ENCODE data around the gene CAD. TPM values are rescaled to one million over a fixed set of nuclear protein-coding genes. Genes with fewer than 3 reads are reported as not detected.
A peak's percentile ranks its signal among the peaks of the same experiment; 100 is the strongest.

The CAD gene
- total and polyA plus RNA-seq, 9 of the 15 experiments (the other 6 are each of a cell fraction or from before 2014, with no cell fraction given) = 7.5 to 126 (median 33.7) TPM

DNA sequence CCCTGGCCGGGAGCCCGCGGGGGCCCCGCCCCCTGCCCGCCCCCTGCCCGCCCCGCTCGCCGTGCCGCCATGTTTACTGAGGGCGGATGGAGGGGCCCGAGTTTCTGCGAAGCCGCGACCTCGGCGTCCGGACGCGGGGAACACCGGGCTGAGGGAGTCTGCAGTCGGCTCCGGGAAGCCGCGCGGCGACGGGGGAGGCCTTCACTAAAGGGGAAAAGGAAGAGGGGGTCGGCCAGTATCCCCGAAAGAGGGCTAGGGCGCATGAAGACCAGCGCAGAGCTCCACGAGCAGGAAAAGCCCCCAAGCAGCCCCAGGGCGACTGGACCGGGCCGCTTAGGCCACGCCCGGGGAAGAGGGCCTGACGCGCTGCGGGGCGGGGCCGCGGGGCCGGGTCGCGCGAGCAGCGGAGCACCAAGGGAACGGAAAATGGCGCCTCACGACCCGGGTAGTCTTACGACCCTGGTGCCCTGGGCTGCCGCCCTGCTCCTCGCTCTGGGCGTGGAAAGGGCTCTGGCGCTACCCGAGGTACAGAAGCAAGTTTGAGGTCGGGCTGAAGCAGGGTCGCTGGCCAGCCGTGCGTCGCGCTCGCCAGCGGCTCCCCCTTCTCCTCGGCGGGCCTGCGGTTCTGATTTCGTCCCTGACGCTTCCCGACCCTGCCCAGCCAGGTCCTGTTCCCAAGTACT lies 5.1 kb upstream of the CAD start, which contains the start of the genes ATRAID and SLC5A6 (continued):
- peak; percentile 80 for TF ChIP-seq CREM (IDR thresholded peaks at IDR 0.05; ENCODE audit: low read depth)
- no peak for TF ChIP-seq OTX1 (CRISPR knock-in tag; IDR thresholded peaks at IDR 0.05)
- peak; percentile 74 for TF ChIP-seq HCFC1 (IDR thresholded peaks at IDR 0.05; ENCODE audit: low read depth, low read length)
- peak; percentile 66 for TF ChIP-seq MYC (IDR thresholded peaks at IDR 0.05; ENCODE audit: low read depth, low read length)
- TF ChIP-seq MYC (CRISPR knock-in tag; IDR thresholded peaks at IDR 0.05; ENCODE audit: borderline replicate concordance, low read depth) = no peak
- peak; percentile 62 to 71 for TF ChIP-seq NRF1 (conservative IDR thresholded peaks at IDR 0.05 in 1 of 2, IDR thresholded peaks at IDR 0.05 in 1 of 2)
- peak; percentile 79 for TF ChIP-seq MBD2 (IDR thresholded peaks at IDR 0.05; ENCODE audit: borderline replicate concordance, low read depth)
- peak; percentile 64 for TF ChIP-seq PML (IDR thresholded peaks at IDR 0.05; ENCODE audit: low read length)
- 0 out of 2 replicates have a peak, but pooled peaks have one; percentile 61 for TF ChIP-seq CBFB (CRISPR knock-in tag; IDR thresholded peaks at IDR 0.05)
- TF ChIP-seq SMAD4 (CRISPR knock-in tag; conservative IDR thresholded peaks at IDR 0.05) = peak; percentile 57; the same call in 1 of the 2 replicates
- no peak for TF ChIP-seq FOS (IDR thresholded peaks at IDR 0.05; ENCODE audit: extremely low read depth, insufficient read length)
- TF ChIP-seq, protein P1, sequence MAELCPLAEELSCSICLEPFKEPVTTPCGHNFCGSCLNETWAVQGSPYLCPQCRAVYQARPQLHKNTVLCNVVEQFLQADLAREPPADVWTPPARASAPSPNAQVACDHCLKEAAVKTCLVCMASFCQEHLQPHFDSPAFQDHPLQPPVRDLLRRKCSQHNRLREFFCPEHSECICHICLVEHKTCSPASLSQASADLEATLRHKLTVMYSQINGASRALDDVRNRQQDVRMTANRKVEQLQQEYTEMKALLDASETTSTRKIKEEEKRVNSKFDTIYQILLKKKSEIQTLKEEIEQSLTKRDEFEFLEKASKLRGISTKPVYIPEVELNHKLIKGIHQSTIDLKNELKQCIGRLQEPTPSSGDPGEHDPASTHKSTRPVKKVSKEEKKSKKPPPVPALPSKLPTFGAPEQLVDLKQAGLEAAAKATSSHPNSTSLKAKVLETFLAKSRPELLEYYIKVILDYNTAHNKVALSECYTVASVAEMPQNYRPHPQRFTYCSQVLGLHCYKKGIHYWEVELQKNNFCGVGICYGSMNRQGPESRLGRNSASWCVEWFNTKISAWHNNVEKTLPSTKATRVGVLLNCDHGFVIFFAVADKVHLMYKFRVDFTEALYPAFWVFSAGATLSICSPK (IDR thresholded peaks at IDR 0.05; ENCODE audit: borderline replicate concordance) = no peak
- TF ChIP-seq, protein P2, sequence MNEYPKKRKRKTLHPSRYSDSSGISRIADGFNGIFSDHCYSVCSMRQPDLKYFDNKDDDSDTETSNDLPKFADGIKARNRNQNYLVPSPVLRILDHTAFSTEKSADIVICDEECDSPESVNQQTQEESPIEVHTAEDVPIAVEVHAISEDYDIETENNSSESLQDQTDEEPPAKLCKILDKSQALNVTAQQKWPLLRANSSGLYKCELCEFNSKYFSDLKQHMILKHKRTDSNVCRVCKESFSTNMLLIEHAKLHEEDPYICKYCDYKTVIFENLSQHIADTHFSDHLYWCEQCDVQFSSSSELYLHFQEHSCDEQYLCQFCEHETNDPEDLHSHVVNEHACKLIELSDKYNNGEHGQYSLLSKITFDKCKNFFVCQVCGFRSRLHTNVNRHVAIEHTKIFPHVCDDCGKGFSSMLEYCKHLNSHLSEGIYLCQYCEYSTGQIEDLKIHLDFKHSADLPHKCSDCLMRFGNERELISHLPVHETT (CRISPR knock-in tag; conservative IDR thresholded peaks at IDR 0.05 in 1 of 2, IDR thresholded peaks at IDR 0.05 in 1 of 2) = peak in 1 of 2 experiments; percentile 85; a peak in 2 of 4 replicates
- TF ChIP-seq, protein P3, sequence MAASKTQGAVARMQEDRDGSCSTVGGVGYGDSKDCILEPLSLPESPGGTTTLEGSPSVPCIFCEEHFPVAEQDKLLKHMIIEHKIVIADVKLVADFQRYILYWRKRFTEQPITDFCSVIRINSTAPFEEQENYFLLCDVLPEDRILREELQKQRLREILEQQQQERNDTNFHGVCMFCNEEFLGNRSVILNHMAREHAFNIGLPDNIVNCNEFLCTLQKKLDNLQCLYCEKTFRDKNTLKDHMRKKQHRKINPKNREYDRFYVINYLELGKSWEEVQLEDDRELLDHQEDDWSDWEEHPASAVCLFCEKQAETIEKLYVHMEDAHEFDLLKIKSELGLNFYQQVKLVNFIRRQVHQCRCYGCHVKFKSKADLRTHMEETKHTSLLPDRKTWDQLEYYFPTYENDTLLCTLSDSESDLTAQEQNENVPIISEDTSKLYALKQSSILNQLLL (CRISPR knock-in tag; IDR thresholded peaks at IDR 0.05; ENCODE audit: borderline replicate concordance) = no peak
- peak; percentile 12 for TF ChIP-seq SMAD1 (IDR thresholded peaks at IDR 0.05; ENCODE audit: low read depth, low read length, partially characterized antibody)
- TF ChIP-seq NFIC (IDR thresholded peaks at IDR 0.05) = peak; percentile 15
- TF ChIP-seq RBM14 (IDR thresholded peaks at IDR 0.05; ENCODE audit: borderline replicate concordance, insufficient read depth, low read depth, low read length) = no peak
- TF ChIP-seq CBX3 (IDR thresholded peaks at IDR 0.05; ENCODE audit: borderline replicate concordance in 1 of 2, low read length in 2 of 2) = no peak
- 0 out of 2 replicates have a peak, but pooled peaks have one; percentile 53 for TF ChIP-seq E2F3 (CRISPR knock-in tag; IDR thresholded peaks at IDR 0.05)
